GM12892 (cell line): Measurements from ENCODE around the gene NRTN. TPM values are rescaled to one million over a fixed set of nuclear protein-coding genes. Genes with fewer than 3 reads are reported as not detected.
A peak's percentile ranks its signal among the peaks of the same experiment; 100 is the strongest.
"Not testable (repeated sequence)": the region's sequence is repeated elsewhere in the genome, so short reads cannot be mapped to it uniquely, and the experiment has no call there.

ENCODE experiments used
- DNase-seq: peaks from one replicate; pipeline ENCODE4 v3.0.0; 2011; ENCODE audit not compliant: insufficient read length
- FAIRE-seq: peaks from 2 replicates; lab custom pipeline; 2011; peaks lifted over from hg19 to GRCh38; lab: Jason Lieb, UNC
- POLR2A ChIP-seq: IDR thresholded peaks from 2 replicates; pipeline ENCODE4 v1.6.1; 2011; ENCODE audit warnings: low read depth, low read length, control low read depth
- POLR2AphosphoS5 ChIP-seq: IDR thresholded peaks from 2 replicates; pipeline ENCODE4 v1.6.1; 2011; ENCODE audit warnings: low read depth, low read length, control low read depth
- TAF1 ChIP-seq: IDR thresholded peaks from 2 replicates; pipeline ENCODE4 v1.6.1; 2011; ENCODE audit warnings: low read depth, mild to moderate bottlenecking, control low read depth, low read length, borderline replicate concordance
- polyA plus RNA-seq: library from polyadenylated mRNA; unstranded; fragments of >200 nt; gene quantifications from one replicate; pipeline ENCODE4 v1.2.1, GENCODE V29; 2012; ENCODE audit warnings: missing spikeins, inconsistent platforms; ENCODE audit not compliant: missing spikeins

Gene NRTN
- not detected for polyA plus RNA-seq

DNA sequence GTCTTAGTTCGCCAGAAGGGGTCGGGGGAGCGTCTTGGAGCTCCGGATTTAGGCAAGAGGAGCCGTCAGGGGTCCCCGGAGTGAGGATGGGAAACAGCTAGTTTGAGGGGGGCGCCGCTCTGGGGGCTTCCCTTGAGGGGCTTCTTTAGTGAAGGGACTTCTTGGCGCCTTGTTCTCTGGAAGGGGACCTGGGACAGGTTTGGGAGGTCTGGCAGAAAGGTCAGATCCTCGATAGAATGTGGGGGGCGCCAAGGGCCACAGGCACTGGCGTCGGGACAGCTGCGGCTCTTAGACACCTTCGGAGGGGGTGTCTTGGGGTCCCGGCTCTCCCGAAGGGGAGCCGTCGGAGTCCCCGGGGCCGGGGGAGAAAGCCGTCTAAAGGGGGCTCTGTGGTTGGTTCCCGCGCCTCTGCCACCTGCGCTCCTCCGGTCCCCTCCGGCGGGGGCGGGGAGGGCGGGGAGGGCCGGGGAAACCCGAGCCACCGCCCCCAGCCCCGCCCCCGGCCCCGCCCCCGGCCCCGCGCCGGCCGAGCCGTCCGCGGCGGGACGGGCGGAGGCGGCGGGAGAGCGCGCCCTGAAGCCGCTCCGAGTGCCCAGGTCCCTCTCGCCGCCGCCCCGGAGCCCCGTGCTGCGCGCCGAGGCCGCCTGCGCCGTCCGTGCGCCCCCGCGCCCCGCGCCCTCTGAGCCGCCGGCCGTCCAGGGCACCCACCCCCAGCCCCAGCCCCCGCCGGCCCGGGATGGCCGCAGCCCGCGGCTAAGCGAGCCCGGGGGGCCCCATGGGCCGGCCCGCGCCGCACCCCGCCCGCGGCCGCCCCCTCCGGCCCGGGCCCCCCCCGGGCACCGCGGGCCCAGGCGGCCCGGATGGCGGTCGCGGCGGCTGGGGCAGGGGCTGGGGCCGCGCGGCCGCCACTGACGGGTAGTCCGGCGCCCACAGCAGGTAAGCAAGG lies at the start of gene NRTN:
TSS of gene NRTN (plus strand) at position 552 of the 946 bp plus-strand sequence. CDS start 19,099 bp downstream, outside the sequence.
- DNase-seq (peak; percentile 70), FAIRE-seq (no peak)

DNA sequence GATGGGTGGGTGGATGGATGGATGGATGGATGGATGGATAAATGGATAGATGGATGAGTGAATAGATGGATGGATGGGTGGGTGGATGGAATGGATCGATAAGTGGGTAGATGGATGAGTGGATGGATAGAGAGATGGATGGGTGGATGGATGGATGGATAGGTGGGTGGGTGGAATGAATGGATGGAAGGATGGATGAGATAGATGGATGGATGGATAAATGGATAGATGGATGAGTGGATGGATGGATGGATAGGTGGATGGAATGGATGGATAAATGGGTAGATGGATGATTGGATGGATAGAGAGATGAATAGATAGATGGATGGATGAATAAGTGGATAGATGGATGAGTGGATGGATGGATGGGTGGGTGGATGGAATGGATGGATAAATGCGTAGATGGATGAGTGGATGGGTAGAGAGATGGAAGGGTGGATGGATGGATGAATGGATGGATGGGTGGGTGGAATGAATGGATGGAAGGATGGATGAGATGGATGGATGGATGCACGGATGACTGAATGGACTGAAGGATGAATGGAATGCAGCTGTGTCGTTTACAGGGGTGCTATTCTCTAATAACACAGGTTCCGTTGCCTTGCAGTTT lies 42.2 kb upstream of the NRTN start:
- FAIRE-seq (no peak), DNase-seq (no peak)
- TF ChIP-seq POLR2A (no peak), POLR2AphosphoS5 (no peak), TAF1 (no peak)

More for the DNA sequence above, at the start of gene NRTN:
- TF ChIP-seq POLR2A, result no peak
- TF ChIP-seq POLR2AphosphoS5, result no peak
- no peak for TF ChIP-seq TAF1

GRCh38 chr19:5765220-5765619 lies 39.6 kb upstream of the NRTN start:
- TF ChIP-seq POLR2A (no peak), POLR2AphosphoS5 (no peak), TAF1 (no peak)
- DNase-seq, result no peak
- FAIRE-seq, result no peak

- TF ChIP-seq TAF1 (no peak), POLR2AphosphoS5 (no peak), POLR2A (no peak)
- FAIRE-seq, result no peak
- no peak for DNase-seq
Observed at GRCh38 chr19:5767949-5768348, 36.9 kb upstream of the NRTN start.

DNA sequence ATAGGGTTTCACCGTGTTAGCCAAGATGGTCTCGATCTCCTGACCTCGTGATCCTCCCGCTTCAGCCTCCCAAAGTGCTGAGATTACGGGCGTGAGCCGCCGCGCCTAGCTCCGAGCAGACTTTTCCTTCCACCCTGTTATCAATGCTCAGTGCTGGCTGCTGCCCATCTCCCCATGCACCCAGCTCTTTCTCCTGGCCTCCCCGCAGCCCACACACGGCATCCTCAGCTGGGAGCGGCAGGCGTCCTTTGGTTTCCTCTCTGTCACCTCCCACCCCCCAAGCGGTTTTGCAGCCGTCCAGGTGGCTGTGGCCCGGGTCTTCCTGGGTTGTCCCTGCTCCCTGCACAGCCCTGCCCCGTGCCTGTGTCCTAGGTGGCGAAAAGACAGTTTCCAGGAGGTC lies 32.5 kb upstream of the NRTN start:
- no peak for FAIRE-seq
- TF ChIP-seq POLR2AphosphoS5 (no peak), POLR2A (no peak), TAF1 (no peak)

DNA sequence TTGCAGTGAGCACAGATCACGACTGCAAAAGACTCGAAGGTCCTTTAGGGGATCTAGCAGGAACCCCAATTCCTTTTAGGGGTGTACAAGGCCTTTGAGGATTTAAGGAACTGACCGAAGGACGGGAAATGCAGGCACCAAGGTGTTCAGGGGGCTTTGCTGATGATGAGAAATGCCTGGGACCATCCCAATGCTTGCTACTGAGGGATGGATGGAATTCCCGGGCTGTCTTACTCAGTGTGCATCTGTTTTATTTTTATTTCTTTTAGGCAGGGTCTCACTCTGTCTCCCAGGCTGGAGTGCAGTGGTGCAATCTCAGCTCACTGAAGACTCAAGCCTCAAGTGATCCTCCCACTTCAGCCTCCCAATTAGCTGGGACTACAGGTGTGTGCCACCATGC lies 31.6 kb upstream of the NRTN start:
- FAIRE-seq, result no peak
- TF ChIP-seq POLR2A, result no peak
- no peak for TF ChIP-seq POLR2AphosphoS5
- no peak for TF ChIP-seq TAF1
- DNase-seq, result no peak

More for the DNA sequence above, 32.5 kb upstream of the NRTN start:
- no peak for DNase-seq

- DNase-seq (no peak), FAIRE-seq (no peak)
- TF ChIP-seq TAF1 (no peak), POLR2A (no peak), POLR2AphosphoS5 (no peak)
Observed at GRCh38 chr19:5774921-5775320, 29.9 kb upstream of the NRTN start.

DNA sequence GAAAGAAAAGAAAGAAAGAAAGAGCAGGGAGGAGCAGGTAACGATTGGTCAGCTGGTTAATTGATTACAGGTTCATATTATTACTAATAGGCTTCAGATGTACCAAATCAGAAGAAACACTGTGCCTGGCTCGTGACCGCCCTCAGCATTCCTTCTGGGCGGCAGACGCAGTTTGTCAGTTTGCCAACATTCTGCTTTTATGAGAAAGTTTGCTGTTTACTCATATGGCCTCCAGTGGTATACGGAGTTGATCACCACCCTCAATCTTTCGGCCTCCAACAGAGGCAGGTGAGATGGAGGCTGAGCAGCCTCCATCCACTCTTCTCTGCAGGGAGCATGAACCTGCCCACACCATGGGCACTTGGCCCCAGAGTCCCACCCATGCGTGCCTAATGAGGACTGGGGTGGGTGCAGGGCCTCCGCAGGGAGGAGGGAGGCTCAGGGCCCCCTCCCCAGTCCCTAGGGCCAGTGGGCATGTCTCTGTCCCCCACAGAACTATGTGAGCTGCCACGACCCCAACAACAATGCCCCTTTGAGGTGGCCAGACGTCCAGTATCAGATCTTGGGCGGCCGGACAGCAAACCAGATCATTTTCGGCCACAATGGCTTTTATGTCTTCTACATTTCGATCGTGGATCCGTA lies 29.1 kb upstream of the NRTN start:
- FAIRE-seq (no peak), DNase-seq (no peak)
- no peak for TF ChIP-seq TAF1

- TF ChIP-seq TAF1 (no peak), POLR2A (no peak), POLR2AphosphoS5 (no peak)
- FAIRE-seq (no peak), DNase-seq (no peak)
Observed at GRCh38 chr19:5778402-5778801, 26.5 kb upstream of the NRTN start.

DNA sequence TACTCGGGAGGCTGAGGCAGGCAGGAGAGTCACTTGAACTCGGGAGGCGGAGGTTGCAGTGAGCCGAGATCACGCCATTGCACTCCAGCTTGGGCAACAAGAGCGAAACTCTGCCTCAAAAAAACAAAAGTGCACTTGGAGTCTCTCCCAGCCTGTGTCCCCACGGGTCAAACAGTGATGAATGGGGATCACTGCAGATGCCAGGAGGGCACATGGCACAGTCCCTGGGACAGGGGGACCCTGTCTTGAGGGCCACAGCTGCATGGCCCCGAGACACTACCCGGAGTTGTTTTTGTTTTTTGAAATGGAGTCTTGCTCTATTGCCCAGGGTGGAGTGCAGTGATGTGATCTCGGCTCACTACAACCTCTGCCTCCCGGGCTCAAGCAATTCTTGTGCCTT lies 24.0 kb upstream of the NRTN start:
- not testable (repeated sequence) for FAIRE-seq, DNase-seq

GRCh38 chr19:5782322-5782721 lies 22.5 kb upstream of the NRTN start:
- TF ChIP-seq POLR2A (peak; percentile 48; the same call in 1 of the 2 replicates), POLR2AphosphoS5 (peak; percentile 62), TAF1 (no peak)
- DNase-seq (no peak), FAIRE-seq (no peak)
